DND-41 (cell line): ENCODE data around the gene LTA4H.

ENCODE experiments used
- EZH2 ChIP-seq: IDR thresholded peaks from 3 replicates; pipeline ENCODE4 v1.6.1; 2012; ENCODE audit warnings: borderline replicate concordance, low read depth, mild to moderate bottlenecking, moderate library complexity, low read length, inconsistent platforms; ENCODE audit not compliant: severe bottlenecking
- TF ChIP-seq, protein P1 (sequence below): IDR thresholded peaks from 2 replicates; pipeline ENCODE4 v1.5.1; 2012; ENCODE audit warnings: borderline replicate concordance, low read length, moderate library complexity, mild to moderate bottlenecking; ENCODE audit not compliant: poor library complexity, severe bottlenecking; ENCODE audit errors: extremely low read depth

DNA sequence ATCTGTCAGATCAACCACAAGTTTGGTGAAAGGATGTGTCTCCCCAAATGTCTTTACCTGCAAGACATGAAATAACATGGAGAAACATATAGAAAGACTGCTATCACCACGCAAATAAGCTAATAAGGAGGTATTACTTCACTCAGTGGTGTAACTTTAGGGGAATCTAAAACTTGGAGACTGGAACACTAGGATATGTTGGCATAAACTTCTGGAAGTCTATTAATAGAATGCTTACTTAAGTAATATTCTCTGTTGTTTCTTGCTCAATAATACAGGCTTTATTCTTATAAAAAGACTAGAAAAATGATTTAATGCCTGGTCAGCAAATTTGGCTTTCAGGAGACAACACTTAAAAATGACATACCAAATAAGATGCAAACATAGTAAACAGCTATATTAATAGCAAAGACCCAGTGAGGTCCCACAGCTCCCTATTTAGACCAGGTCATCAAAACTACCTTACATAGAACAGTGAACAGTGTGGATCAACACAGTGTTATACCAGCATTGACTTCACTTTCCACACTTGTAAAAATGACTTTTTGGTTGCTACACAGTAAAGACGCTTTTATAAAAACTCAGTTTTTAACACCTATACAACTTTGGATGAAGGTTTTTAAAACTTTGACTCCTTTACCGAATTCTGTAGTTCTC, 20.3 kb downstream of the LTA4H start:
- TF ChIP-seq, protein P1, sequence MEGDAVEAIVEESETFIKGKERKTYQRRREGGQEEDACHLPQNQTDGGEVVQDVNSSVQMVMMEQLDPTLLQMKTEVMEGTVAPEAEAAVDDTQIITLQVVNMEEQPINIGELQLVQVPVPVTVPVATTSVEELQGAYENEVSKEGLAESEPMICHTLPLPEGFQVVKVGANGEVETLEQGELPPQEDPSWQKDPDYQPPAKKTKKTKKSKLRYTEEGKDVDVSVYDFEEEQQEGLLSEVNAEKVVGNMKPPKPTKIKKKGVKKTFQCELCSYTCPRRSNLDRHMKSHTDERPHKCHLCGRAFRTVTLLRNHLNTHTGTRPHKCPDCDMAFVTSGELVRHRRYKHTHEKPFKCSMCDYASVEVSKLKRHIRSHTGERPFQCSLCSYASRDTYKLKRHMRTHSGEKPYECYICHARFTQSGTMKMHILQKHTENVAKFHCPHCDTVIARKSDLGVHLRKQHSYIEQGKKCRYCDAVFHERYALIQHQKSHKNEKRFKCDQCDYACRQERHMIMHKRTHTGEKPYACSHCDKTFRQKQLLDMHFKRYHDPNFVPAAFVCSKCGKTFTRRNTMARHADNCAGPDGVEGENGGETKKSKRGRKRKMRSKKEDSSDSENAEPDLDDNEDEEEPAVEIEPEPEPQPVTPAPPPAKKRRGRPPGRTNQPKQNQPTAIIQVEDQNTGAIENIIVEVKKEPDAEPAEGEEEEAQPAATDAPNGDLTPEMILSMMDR = no peak
- TF ChIP-seq EZH2 = no peak
